ENCODE data around the gene GBF1. TPM values are rescaled to one million over a fixed set of nuclear protein-coding genes. Genes with fewer than 3 reads are reported as not detected.

Gene GBF1
- polyA plus RNA-seq, 1 donor: 56.6 TPM

- DNase-seq: no peak
Observed at GRCh38 chr10:102421507-102421756, 176.1 kb downstream of the GBF1 start.

GRCh38 chr10:102421757-102422512 is 176.6 kb downstream of the GBF1 start:
- DNase-seq: no peak

GRCh38 chr10:102422545-102423129 is 177.3 kb downstream of the GBF1 start:
- DNase-seq: no peak

GRCh38 chr10:102423372-102423968 is 178.1 kb downstream of the GBF1 start:
- no peak for DNase-seq

- no peak for DNase-seq
Observed at GRCh38 chr10:102424145-102424544, 178.8 kb downstream of the GBF1 start.

- DNase-seq: no peak
Observed at GRCh38 chr10:102424916-102425315, 179.6 kb downstream of the GBF1 start.

- DNase-seq: no peak
Observed at GRCh38 chr10:102425444-102425843, 180.1 kb downstream of the GBF1 start.

- no peak for DNase-seq
Observed at GRCh38 chr10:102426803-102427287, 181.5 kb downstream of the GBF1 start.

GRCh38 chr10:102429468-102429867 is 184.1 kb downstream of the GBF1 start:
- DNase-seq: no peak

GRCh38 chr10:102431452-102432124 is 186.3 kb downstream of the GBF1 start:
- DNase-seq: no peak

Other genes with a start within 250 kb of the GBF1 start
- 21.2 TPM for gene ARMH3, start 189.4 kb upstream of the GBF1 start, polyA plus RNA-seq (ENCODE audit: insufficient read length)
- 9.4 TPM for gene HPS6, start 180.2 kb upstream of the GBF1 start, polyA plus RNA-seq (ENCODE audit: insufficient read length)
- gene LDB1, start 125.2 kb upstream of the GBF1 start, polyA plus RNA-seq (ENCODE audit: insufficient read length): 125 TPM
- gene PPRC1, start 112.5 kb upstream of the GBF1 start, polyA plus RNA-seq (ENCODE audit: insufficient read length): 40.8 TPM
- gene NOLC1, start 93.1 kb upstream of the GBF1 start, polyA plus RNA-seq (ENCODE audit: insufficient read length): 93.0 TPM
- 2.9 TPM for gene ELOVL3, start 19.2 kb upstream of the GBF1 start, polyA plus RNA-seq (ENCODE audit: insufficient read length)
- 0.43 TPM for gene PITX3, start 4.0 kb upstream of the GBF1 start, polyA plus RNA-seq (ENCODE audit: insufficient read length)
- 17.2 TPM for gene NFKB2, start 150.2 kb downstream of the GBF1 start, polyA plus RNA-seq (ENCODE audit: insufficient read length)
- 9.3 TPM for gene PSD, start 173.3 kb downstream of the GBF1 start, polyA plus RNA-seq (ENCODE audit: insufficient read length)
- gene FBXL15, start 175.3 kb downstream of the GBF1 start, polyA plus RNA-seq (ENCODE audit: insufficient read length): 5.6 TPM
- 75.7 TPM for gene CUEDC2, start 187.0 kb downstream of the GBF1 start, polyA plus RNA-seq (ENCODE audit: insufficient read length)
- gene C10orf95, start 206.0 kb downstream of the GBF1 start, polyA plus RNA-seq (ENCODE audit: insufficient read length): 1.5 TPM